Smooth muscle cell (in vitro differentiated cells): ENCODE results near the gene MTNR1A. TPM values are rescaled to one million over a fixed set of nuclear protein-coding genes. Genes with fewer than 3 reads are reported as not detected.

Experiments
- DNase-seq: peaks from one replicate; lab custom pipeline; 2025; ENCODE audit not compliant: unreplicated experiment; lab: John Stamatoyannopoulos, UW
- H2AFZ ChIP-seq: fragments of 200-600 bp; sonication (generic); 2 replicates; pipeline ENCODE4 v1.6.0; 2016; ENCODE audit warnings: antibody characterized with exemption, low read depth, mild to moderate bottlenecking
- H3F3A ChIP-seq: fragments of 200-600 bp; sonication (generic); 2 replicates; pipeline ENCODE4 v1.6.0; 2017; ENCODE audit warnings: antibody characterized with exemption, low read depth
- H3K27ac ChIP-seq: fragments of 200-600 bp; sonication (generic); 2 replicates; pipeline ENCODE4 v1.5.1; 2016; ENCODE audit warnings: low read depth, mild to moderate bottlenecking
- H3K27me3 ChIP-seq: fragments of 200-600 bp; sonication (generic); 2 replicates; pipeline ENCODE4 v1.6.1; 2016; ENCODE audit warnings: low read depth, mild to moderate bottlenecking
- H3K36me3 ChIP-seq: fragments of 200-600 bp; sonication (generic); 2 replicates; pipeline ENCODE4 v1.5.1; 2016; ENCODE audit warnings: low read depth
- H3K4me1 ChIP-seq: fragments of 200-600 bp; sonication (generic); 2 replicates; pipeline ENCODE4 v1.5.1; 2016; ENCODE audit warnings: low read depth
- H3K4me2 ChIP-seq: fragments of 200-600 bp; sonication (generic); 2 replicates; pipeline ENCODE4 v1.6.0; 2016; ENCODE audit warnings: mild to moderate bottlenecking
- H3K4me3 ChIP-seq: fragments of 200-600 bp; sonication (generic); 2 replicates; pipeline ENCODE4 v1.5.1; 2016; ENCODE audit warnings: mild to moderate bottlenecking
- H3K79me2 ChIP-seq: fragments of 200-600 bp; sonication (generic); 2 replicates; pipeline ENCODE4 v1.6.0; 2016; ENCODE audit warnings: low read depth, mild to moderate bottlenecking
- H3K9ac ChIP-seq: fragments of 200-600 bp; sonication (generic); 2 replicates; pipeline ENCODE4 v1.6.0; 2016; ENCODE audit warnings: low read depth
- H3K9me3 ChIP-seq: fragments of 200-600 bp; sonication (generic); replicated peaks from 2 replicates; pipeline ENCODE4 v1.5.1; 2016; ENCODE audit warnings: low read depth
- H4K20me1 ChIP-seq: fragments of 200-600 bp; sonication (generic); 2 replicates; pipeline ENCODE4 v1.6.0; 2016; ENCODE audit warnings: low read depth
- CTCF ChIP-seq: fragments of 200-600 bp; sonication (generic); IDR thresholded peaks from 2 replicates; pipeline ENCODE4 v1.5.1; 2017; ENCODE audit warnings: borderline replicate concordance, mild to moderate bottlenecking, antibody characterized with exemption; ENCODE audit not compliant: insufficient read depth, poor library complexity, severe bottlenecking
- whole genome bisulfite sequencing: methylation state at CpG from one replicate; pipeline ENCODE4 v1.1.7; 2016; ENCODE audit warnings: low lambda C conversion rate; 5-methylcytosine and 5-hydroxymethylcytosine counted together
- polyA plus RNA-seq: library from polyadenylated mRNA; unstranded; fragments of >200 nt; fragmentation: Nextera tagmentation; extraction: Ambion mirVana; gene quantifications from 2 replicates; pipeline ENCODE4 v1.2.1, GENCODE V29; 2016
- small RNA-seq: library from RNA; depleted of rRNA; stranded (forward); fragments of <200 nt; gene quantifications from one replicate; pipeline ENCODE3, GENCODE V24; 2014
- total RNA-seq: library from RNA; depleted of rRNA; stranded (reverse); fragments of >200 nt; gene quantifications from 2 replicates; pipeline ENCODE4 v1.2.3, GENCODE V29; 2014

The MTNR1A gene
- total and polyA plus RNA-seq, 2 experiments from 2014 or later, result not detected

GRCh38 chr4:186485150-186485549 is 70.2 kb downstream of the MTNR1A start:
- TF ChIP-seq CTCF, result no peak
- no peak for DNase-seq
- no peaks in the 10 kb centered on the region for H3K36me3 ChIP-seq
- H2AFZ ChIP-seq, result no peak overlapping the region
- H3K27ac ChIP-seq, result no peak overlapping the region
- no peaks in the 10 kb centered on the region for H3F3A ChIP-seq
- H3K9ac ChIP-seq, result no peak overlapping the region
- H3K4me2 ChIP-seq, result no peak overlapping the region
- H3K4me1 ChIP-seq, result no peaks in the 10 kb centered on the region
- WGBS, result 84% methylated on average over 3 of the region's 5 CpGs
- no peak overlapping the region for H3K4me3 ChIP-seq
- no peaks in the 10 kb centered on the region for H3K79me2 ChIP-seq
- H3K27me3 ChIP-seq, result peaks cover under 1% of the 10 kb centered on the region
- no peaks in the 10 kb centered on the region for H3K9me3 ChIP-seq
- H4K20me1 ChIP-seq, result no peaks in the 10 kb centered on the region

- H3K36me3 ChIP-seq, result no peaks in the 10 kb centered on the region
- no peak overlapping the region for H2AFZ ChIP-seq
- WGBS, result 97% methylated on average over 16 of the region's 16 CpGs
Observed at GRCh38 chr4:186483656-186484055, 71.7 kb downstream of the MTNR1A start.

More at GRCh38 chr4:186483656-186484055, 71.7 kb downstream of the MTNR1A start:
- Histone ChIP-seq H3K4me3 (no peak overlapping the region), H4K20me1 (no peaks in the 10 kb centered on the region), H3K27ac (no peak overlapping the region), H3K4me1 (no peaks in the 10 kb centered on the region), H3K79me2 (no peaks in the 10 kb centered on the region), H3K9ac (no peak overlapping the region), H3K4me2 (no peak overlapping the region), H3F3A (no peaks in the 10 kb centered on the region), H3K27me3 (peaks cover 4% of the 10 kb centered on the region), H3K9me3 (no peaks in the 10 kb centered on the region)
- DNase-seq, result no peak
- TF ChIP-seq CTCF, result no peak

Small RNA genes lying within 50 kb of the gene (small RNA-seq; reads per million reads assigned to genes)
- gene RNU6-1055P, result not detected

Other genes with a start within 250 kb of the MTNR1A start
- gene FAT1, start 168.3 kb upstream of the MTNR1A start, total RNA-seq, result 359 and 395 TPM in 2 replicates
- gene FAT1, start 168.3 kb upstream of the MTNR1A start, polyA plus RNA-seq, result 42.4 and 65.1 TPM in 2 replicates